HuH-7 (cell line): ENCODE measurements around the gene MT1A.

Source experiments
- DNase-seq: peaks from one replicate; pipeline ENCODE4 v3.0.0; 2011; ENCODE audit warnings: low spot score

The MT1A gene

DNA sequence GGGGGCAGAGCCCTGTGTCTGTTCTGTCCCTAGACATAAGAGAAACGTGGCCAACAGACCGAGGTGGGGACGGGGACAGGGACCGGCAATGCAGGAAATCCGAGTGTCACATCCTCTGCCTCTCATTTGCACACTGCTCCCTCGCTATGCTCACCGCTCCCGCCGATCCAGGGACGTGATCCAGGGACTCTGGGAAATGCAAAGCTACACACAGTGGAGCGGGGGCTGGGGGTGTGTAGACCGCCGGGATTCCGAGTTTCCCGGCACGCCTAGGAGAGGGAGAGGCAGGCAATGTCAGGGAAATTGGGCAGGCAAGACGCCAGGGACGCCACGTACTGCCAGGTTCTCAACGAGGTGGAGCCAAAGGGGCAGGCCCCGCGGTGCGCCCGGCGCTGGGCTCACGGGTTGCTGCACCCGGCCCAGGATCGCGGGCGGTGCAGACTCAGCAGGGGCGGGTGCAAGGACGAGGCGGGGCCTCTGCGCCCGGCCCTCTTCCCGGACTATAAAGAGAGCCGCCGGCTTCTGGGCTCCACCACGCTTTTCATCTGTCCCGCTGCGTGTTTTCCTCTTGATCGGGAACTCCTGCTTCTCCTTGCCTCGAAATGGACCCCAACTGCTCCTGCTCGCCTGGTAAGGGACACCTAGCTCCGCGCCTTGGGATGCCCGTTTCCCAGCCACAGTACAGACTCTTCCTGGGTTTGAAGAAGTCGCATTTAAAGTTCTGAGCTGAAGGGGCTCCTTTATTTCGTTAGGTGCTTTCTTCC is 43.7 kb downstream of the MT1A start, which contains the start of gene MT1X:
Gene MT1X, plus strand, starts transcription at position 532 of the 764 bp plus-strand sequence. Its CDS starts 71 bp downstream, at position 603.
- peak; percentile 76 for DNase-seq

DNA sequence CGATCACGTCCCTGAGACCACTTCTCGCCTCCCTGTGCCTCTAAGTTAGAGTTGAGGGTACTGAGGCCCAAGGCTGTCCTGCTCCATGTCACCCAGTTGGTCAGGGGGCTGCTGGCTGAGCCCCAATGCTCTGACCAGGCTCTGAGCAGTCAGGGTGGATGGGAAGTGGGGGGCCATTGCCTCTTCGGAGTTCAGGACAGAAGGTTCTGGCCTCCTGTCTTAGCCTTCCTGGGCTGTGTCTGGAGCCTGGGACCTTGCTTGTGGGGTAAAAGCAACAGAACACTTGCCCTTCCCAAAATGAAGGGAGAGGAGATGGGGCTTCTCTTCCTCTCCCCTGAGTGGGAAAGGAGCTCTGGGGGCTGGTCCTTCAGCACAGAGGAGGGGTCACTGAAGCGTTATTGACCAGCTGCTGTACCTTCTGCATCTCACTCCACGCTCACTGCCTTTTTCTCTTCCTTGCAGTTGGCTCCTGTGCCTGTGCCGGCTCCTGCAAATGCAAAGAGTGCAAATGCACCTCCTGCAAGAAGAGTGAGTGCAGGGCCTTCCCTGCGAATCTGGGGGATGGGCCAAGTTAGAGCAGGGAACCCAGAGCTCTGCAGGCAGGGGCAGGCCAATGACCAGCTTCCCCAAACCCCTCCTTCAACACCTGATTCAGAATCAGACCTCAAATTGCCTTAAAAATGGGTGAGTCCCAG is 44.4 kb downstream of the MT1A start:
- DNase-seq, result no peak

DNA sequence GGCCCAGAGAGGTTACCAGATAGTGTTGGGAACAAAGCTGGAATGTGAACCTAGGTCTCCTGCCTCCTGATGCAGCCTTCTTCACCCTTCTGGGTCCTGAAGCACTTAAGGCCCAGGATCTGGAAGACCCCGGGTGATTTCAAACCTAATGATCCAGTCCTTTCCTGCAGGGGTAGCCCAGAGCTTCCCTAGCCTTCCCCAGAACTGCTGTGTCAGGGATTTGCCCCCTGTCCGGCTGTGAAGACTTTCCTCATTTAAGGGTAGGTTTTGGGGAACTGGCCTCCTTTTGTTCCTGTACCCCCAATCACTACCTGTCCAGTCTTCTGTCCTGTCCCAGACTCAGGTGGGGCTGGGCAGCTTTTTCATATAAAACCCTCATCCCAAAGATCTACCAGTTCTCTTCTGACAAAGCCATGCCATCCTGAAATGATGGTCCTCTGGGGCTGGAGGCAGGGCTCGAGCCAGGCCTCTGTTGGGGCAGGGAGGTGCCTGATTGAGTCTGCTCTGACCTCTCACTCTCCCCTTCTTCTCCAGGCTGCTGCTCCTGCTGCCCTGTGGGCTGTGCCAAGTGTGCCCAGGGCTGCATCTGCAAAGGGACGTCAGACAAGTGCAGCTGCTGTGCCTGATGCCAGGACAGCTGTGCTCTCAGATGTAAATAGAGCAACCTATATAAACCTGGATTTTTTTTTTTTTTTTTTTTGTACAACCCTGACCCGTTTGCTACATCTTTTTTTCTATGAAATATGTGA is 45.1 kb downstream of the MT1A start:
- no peak for DNase-seq

DNA sequence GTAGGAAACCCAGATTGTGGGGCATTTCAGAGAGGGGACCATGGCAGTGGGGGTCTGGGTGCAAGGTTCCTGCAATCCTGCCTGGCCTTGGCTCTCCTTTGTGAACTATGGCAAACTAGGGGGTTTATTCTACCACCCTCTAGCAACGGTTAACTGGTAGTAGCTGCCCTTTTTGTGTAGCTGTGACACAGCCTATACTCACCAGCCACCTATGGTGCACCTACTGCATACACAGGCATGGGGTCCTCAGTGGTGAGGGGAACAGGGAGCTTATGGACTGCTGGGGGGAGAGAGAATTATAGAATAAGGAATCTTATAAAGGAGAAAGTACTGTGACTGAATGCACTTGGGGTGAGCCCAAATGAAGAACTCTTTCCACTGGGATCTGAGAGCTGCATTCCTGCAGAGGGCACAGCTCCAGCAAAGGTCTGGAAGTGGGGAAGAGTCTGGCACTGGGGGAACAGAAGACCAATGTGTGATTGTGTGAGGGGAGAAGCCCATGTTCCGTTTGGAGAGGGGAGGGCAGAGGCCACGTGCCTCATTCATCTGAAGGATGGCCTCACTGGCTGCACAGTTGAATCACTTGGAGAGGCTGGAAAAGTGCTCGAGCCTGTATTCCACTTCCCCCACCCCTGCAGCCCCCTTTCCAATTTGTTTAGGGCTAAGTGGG is 45.9 kb downstream of the MT1A start:
- no peak for DNase-seq

DNA sequence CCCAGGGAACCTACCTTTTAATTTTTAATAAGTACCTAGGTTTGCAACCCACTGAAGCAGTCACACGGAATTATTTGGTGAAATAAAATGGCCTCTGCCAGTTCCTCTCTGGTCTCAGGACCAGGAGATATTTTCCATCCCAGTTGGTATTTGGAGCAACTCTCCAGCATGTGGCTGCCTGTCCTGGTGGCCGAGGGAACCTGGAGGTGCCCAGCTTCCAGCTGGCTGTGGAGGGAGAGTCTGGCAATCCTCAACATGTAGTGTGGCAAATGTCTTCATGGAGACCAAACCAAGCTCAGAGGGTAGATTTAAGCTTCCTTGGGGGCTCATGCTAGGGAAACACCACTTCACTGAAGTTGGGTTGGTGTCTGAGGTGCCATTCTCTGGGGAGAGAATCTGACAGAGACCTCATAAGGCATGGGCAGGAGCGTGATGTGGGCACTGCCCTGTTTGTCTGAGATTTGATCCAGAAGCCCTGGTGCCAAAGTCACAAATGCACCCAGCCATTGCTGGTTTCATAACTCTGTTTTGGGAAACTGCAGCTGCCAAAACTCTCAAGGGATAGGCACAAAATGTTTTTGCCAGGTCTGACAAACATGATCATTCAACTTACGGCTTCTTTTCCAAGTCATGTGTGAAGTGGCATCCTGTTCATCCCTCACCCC is 46.6 kb downstream of the MT1A start:
- no peak for DNase-seq

DNA sequence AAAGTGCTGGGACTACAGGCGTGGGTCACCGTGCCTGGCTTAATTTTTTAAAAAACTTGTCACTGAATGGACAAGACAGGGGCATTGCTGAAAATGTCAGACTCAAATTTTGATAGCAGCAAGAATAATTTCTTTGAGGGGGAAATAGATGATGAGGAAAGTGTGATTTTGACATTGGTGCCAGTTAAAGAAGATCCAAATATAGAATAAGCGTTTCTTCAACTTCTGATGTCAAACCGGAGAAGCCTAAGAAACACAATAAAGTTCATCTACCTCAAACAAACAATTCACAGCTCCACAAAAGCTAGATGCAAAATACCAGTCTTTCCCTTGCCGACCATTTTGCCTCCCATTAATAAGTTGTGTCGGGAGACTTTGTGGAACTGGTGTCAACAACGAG is 48.3 kb downstream of the MT1A start:
- no peak for DNase-seq

DNA sequence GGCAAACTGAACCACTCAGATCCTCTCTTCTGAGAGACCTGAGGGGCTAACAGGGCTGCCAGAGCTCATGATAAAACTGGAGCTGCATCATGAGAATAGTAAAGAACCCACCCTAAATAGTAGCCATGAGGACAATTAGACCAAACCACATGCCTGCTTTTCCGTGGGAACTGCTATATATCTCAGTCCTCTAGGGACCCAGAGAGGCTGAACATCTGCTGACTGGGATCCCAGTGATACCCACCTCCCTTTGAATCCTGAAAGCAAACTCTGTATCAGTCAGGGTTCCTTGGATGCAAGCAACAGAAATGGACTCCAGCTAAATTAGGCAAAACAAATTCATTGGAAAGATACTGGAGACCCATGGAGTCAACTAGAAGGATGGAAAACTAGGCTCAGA is 50.3 kb downstream of the MT1A start:
- no peak for DNase-seq

GRCh38 chr16:56689171-56689570 is 50.7 kb downstream of the MT1A start:
- no peak for DNase-seq
